Body of pancreas (tissue), 4 donors: ENCODE measurements around the gene PTPRM. TPM values are rescaled to one million over a fixed set of nuclear protein-coding genes. Genes with fewer than 3 reads are reported as not detected.

Experiments
- ATAC-seq: fragments of 150-250 bp; one replicate; pipeline ENCODE4 v1.9.1; 2016
- DNase-seq, 4 donors: peaks; one replicate each; pipeline ENCODE4 v3.0.0-alpha.2; 2019
- H3K27ac ChIP-seq, 4 donors: fragments of 200-600 bp; sonication (generic); 1 replicate in 3 of 4; 2 replicates in 1 of 4; pipeline versions ENCODE4 v1.5.1 to v1.6.1; 2016 to 2019; ENCODE audit warnings: mild to moderate bottlenecking in 1 of 4, mixed read lengths in 1 of 4, moderate library complexity in 1 of 4
- H3K27me3 ChIP-seq, 2 donors: fragments of 200-600 bp; sonication (generic); one replicate each; pipeline ENCODE4 v1.6.0; 2016; ENCODE audit warnings: mild to moderate bottlenecking in 1 of 2
- H3K36me3 ChIP-seq, 2 donors: fragments of 200-600 bp; sonication (generic); replicated peaks in 1 of 2; 2 replicates each; pipeline ENCODE4 v1.5.1; 2016; ENCODE audit warnings: low read depth in 2 of 2; ENCODE audit not compliant: insufficient read depth in 1 of 2
- H3K4me1 ChIP-seq: fragments of 200-600 bp; sonication (generic); one replicate; pipeline ENCODE4 v1.6.0; 2016
- H3K4me3 ChIP-seq, 2 donors: fragments of 200-600 bp; sonication (generic); 1 replicate in 1 of 2; 2 replicates in 1 of 2; pipeline ENCODE4 v1.5.1; 2016 to 2019
- H3K9me3 ChIP-seq, 3 donors: fragments of 200-600 bp; sonication (generic); 1 replicate in 2 of 3; 2 replicates in 1 of 3; pipeline ENCODE4 v1.5.1; 2016
- CTCF ChIP-seq, 7 experiments: fragments of 450-650 bp in 4 of 7; fragments of 200-600 bp in 3 of 7; sonication (generic) in 3 of 7; IDR thresholded peaks; one replicate each; pipeline ENCODE4 v1.5.1; 2016 to 2019; ENCODE audit warnings: antibody characterized with exemption in 7 of 7
- POLR2A ChIP-seq, 3 donors: fragments of 450-650 bp; IDR thresholded peaks; one replicate each; pipeline ENCODE4 v1.6.1; 2016; ENCODE audit warnings: antibody characterized with exemption in 3 of 3, mild to moderate bottlenecking in 2 of 3
- WGBS, 2 donors: methylation state at CpG; one replicate each; pipeline ENCODE4 v1.1.5; 2017; 5-methylcytosine and 5-hydroxymethylcytosine counted together
- intact Hi-C: fragments of 100-400 bp; cut with DNase I; formaldehyde crosslinking; loops from one replicate; pipeline ENCODE4 v1.15.1; 2023
- total RNA-seq, 2 donors: library from RNA; depleted of rRNA; stranded (reverse); fragments of >200 nt; gene quantifications; one replicate each; pipeline ENCODE4 v1.1.0, GENCODE V29; 2016

The PTPRM gene
- total RNA-seq, 2 donors from 2014 or later, result 38.2 to 48.0 TPM

GRCh38 chr18:8163286-8163959 lies 596.3 kb downstream of the PTPRM start:
- Histone ChIP-seq H3K27ac (no peak overlapping the region), H3K4me3 (no peak overlapping the region)

GRCh38 chr18:8165095-8165494 lies 598.0 kb downstream of the PTPRM start:
- H3K36me3 ChIP-seq, result no peaks in the 10 kb centered on the region
- 93 to 99% methylated on average over 6 of the region's 6 CpGs for WGBS, 2 donors
- intact Hi-C loops, result no loop called here
- H3K9me3 ChIP-seq, result no peaks in the 10 kb centered on the region
- no peak overlapping the region for H3K4me3 ChIP-seq
- TF ChIP-seq POLR2A (IDR thresholded peaks at IDR 0.05) (no peak), CTCF (IDR thresholded peaks at IDR 0.05) (no peak)
- no peaks in the 10 kb centered on the region for H3K4me1 ChIP-seq
- H3K27me3 ChIP-seq, result no peaks in the 10 kb centered on the region
- DNase-seq (no peak), ATAC-seq (no peak)
- H3K27ac ChIP-seq, result no peak overlapping the region

More at GRCh38 chr18:8163286-8163959, 596.3 kb downstream of the PTPRM start:
- TF ChIP-seq CTCF (IDR thresholded peaks at IDR 0.05) (no peak), POLR2A (IDR thresholded peaks at IDR 0.05) (no peak)
- intact Hi-C loops, result no loop called here
- DNase-seq (no peak), ATAC-seq (no peak)
- Histone ChIP-seq H3K36me3 (no peaks in the 10 kb centered on the region), H3K9me3 (no peaks in the 10 kb centered on the region), H3K4me1 (no peaks in the 10 kb centered on the region), H3K27me3 (no peaks in the 10 kb centered on the region)
- WGBS, 2 donors, result 62 to 92% methylated on average over 4 of the region's 4 CpGs

GRCh38 chr18:8167026-8167425 lies 599.9 kb downstream of the PTPRM start:
- no peak for TF ChIP-seq POLR2A (IDR thresholded peaks at IDR 0.05)
- TF ChIP-seq CTCF (IDR thresholded peaks at IDR 0.05), result no peak
- H3K4me3 ChIP-seq, result no peak overlapping the region
- no peaks in the 10 kb centered on the region for H3K27me3 ChIP-seq
- no peak for ATAC-seq
- H3K36me3 ChIP-seq, result no peaks in the 10 kb centered on the region
- H3K4me1 ChIP-seq, result no peaks in the 10 kb centered on the region
- 92 to 100% methylated on average over 2 of the region's 2 CpGs for WGBS, 2 donors
- intact Hi-C loops, result no loop called here
- no peak overlapping the region for H3K27ac ChIP-seq
- no peak for DNase-seq
- no peaks in the 10 kb centered on the region for H3K9me3 ChIP-seq

- intact Hi-C loops, result no loop called here
- ATAC-seq, result no peak
- H3K4me3 ChIP-seq, result no peak overlapping the region
- no peak for DNase-seq
- H3K4me1 ChIP-seq, result no peaks in the 10 kb centered on the region
- no peaks in the 10 kb centered on the region for H3K27me3 ChIP-seq
- H3K9me3 ChIP-seq, result no peaks in the 10 kb centered on the region
- 91 to 96% methylated on average over 4 of the region's 4 CpGs for WGBS, 2 donors
- no peak overlapping the region for H3K27ac ChIP-seq
- no peak for TF ChIP-seq POLR2A (IDR thresholded peaks at IDR 0.05)
- no peak for TF ChIP-seq CTCF (IDR thresholded peaks at IDR 0.05)
- H3K36me3 ChIP-seq, result no peaks in the 10 kb centered on the region
Observed at GRCh38 chr18:8167673-8168072, 600.6 kb downstream of the PTPRM start.

GRCh38 chr18:8169722-8170121 lies 602.6 kb downstream of the PTPRM start:
- intact Hi-C loops, result no loop called here
- no peak for DNase-seq
- peaks cover 2% of the 10 kb centered on the region for H3K4me1 ChIP-seq
- WGBS, 2 donors, result 88 to 96% methylated on average over 1 of the region's 1 CpG
- no peaks in the 10 kb centered on the region for H3K9me3 ChIP-seq
- TF ChIP-seq POLR2A (IDR thresholded peaks at IDR 0.05), result no peak
- TF ChIP-seq CTCF (IDR thresholded peaks at IDR 0.05), result no peak
- no peak overlapping the region for H3K27ac ChIP-seq
- no peak for ATAC-seq
- H3K4me3 ChIP-seq, result no peak overlapping the region
- H3K36me3 ChIP-seq, result no peaks in the 10 kb centered on the region
- H3K27me3 ChIP-seq, result no peaks in the 10 kb centered on the region
